ENCODE measurements around the gene BRI3.

Gene BRI3

GRCh38 chr7:98283127-98283886 lies 1.8 kb downstream of the BRI3 start:
- Histone ChIP-seq H3K4me3 (peak overlapping the region; percentile 99), H3K27ac (peak overlapping the region; percentile 93 to 100)
- DNase-seq (ENCODE audit: low spot score): no peak
- no peak for TF ChIP-seq CTCF (IDR thresholded peaks at IDR 0.05)

- no peak for TF ChIP-seq CTCF (IDR thresholded peaks at IDR 0.05)
- no peak for DNase-seq (ENCODE audit: low spot score)
- peak overlapping the region; percentile 99 for H3K4me3 ChIP-seq
- H3K27ac ChIP-seq: peak overlapping the region; percentile 93 to 100
Measured at GRCh38 chr7:98283887-98284222, 2.4 kb downstream of the BRI3 start.

GRCh38 chr7:98284335-98285036 lies 3.0 kb downstream of the BRI3 start:
- DNase-seq (ENCODE audit: low spot score): peak; percentile 93
- H3K27ac ChIP-seq: peak overlapping the region; percentile 93 to 100
- H3K4me3 ChIP-seq: peak overlapping the region; percentile 99
- TF ChIP-seq CTCF (IDR thresholded peaks at IDR 0.05): no peak

- no peak for TF ChIP-seq CTCF (IDR thresholded peaks at IDR 0.05)
- Histone ChIP-seq H3K4me3 (peak overlapping the region; percentile 99), H3K27ac (peak overlapping the region; percentile 93 to 100)
- no peak for DNase-seq (ENCODE audit: low spot score)
Measured at GRCh38 chr7:98285157-98286092, 3.9 kb downstream of the BRI3 start.

- peak overlapping the region; percentile 99 for H3K4me3 ChIP-seq
- H3K27ac ChIP-seq: peak overlapping the region; percentile 93 to 100
- peak; percentile 87 for DNase-seq (ENCODE audit: low spot score)
Measured at GRCh38 chr7:98286093-98286539, 4.6 kb downstream of the BRI3 start.

More at GRCh38 chr7:98286093-98286539, 4.6 kb downstream of the BRI3 start:
- no peak for TF ChIP-seq CTCF (IDR thresholded peaks at IDR 0.05)
